ENCODE data around the gene HEY2.

The HEY2 gene

GRCh38 chr6:125791820-125792165 lies 42.4 kb downstream of the HEY2 start:
- DNase-seq (ENCODE audit: low read depth) = no peak
- TF ChIP-seq CTCF (conservative IDR thresholded peaks at IDR 0.05; ENCODE audit: low read depth, low read length) = no peak

GRCh38 chr6:125792172-125792571 lies 42.7 kb downstream of the HEY2 start:
- no peak for TF ChIP-seq CTCF (conservative IDR thresholded peaks at IDR 0.05; ENCODE audit: low read depth, low read length)
- DNase-seq (ENCODE audit: low read depth) = no peak
- peak overlapping the region; percentile 86 for H3K4me3 ChIP-seq (ENCODE audit: low read length)

More at GRCh38 chr6:125791820-125792165, 42.4 kb downstream of the HEY2 start:
- H3K4me3 ChIP-seq (ENCODE audit: low read length) = peak overlapping the region; percentile 86

GRCh38 chr6:125792680-125793079 lies 43.2 kb downstream of the HEY2 start:
- peak overlapping the region; percentile 86 for H3K4me3 ChIP-seq (ENCODE audit: low read length)
- TF ChIP-seq CTCF (conservative IDR thresholded peaks at IDR 0.05; ENCODE audit: low read depth, low read length) = no peak
- DNase-seq (ENCODE audit: low read depth) = no peak

- no peak for TF ChIP-seq CTCF (conservative IDR thresholded peaks at IDR 0.05; ENCODE audit: low read depth, low read length)
- peak overlapping the region; percentile 3 for H3K4me3 ChIP-seq (ENCODE audit: low read length)
- DNase-seq (ENCODE audit: low read depth) = no peak
These were observed 43.8 kb downstream of the HEY2 start for GRCh38 chr6:125793280-125793679.

GRCh38 chr6:125793863-125794262 lies 44.4 kb downstream of the HEY2 start:
- TF ChIP-seq CTCF (conservative IDR thresholded peaks at IDR 0.05; ENCODE audit: low read depth, low read length) = no peak
- peak overlapping the region; percentile 10 for H3K4me3 ChIP-seq (ENCODE audit: low read length)
- no peak for DNase-seq (ENCODE audit: low read depth)

- TF ChIP-seq CTCF (conservative IDR thresholded peaks at IDR 0.05; ENCODE audit: low read depth, low read length) = no peak
- no peak for DNase-seq (ENCODE audit: low read depth)
- H3K4me3 ChIP-seq (ENCODE audit: low read length) = no peak overlapping the region
These were observed 45.1 kb downstream of the HEY2 start for GRCh38 chr6:125794342-125795137.

GRCh38 chr6:125795301-125795700 lies 45.9 kb downstream of the HEY2 start:
- no peak overlapping the region for H3K4me3 ChIP-seq (ENCODE audit: low read length)
- no peak for DNase-seq (ENCODE audit: low read depth)
- no peak for TF ChIP-seq CTCF (conservative IDR thresholded peaks at IDR 0.05; ENCODE audit: low read depth, low read length)

All from retinal pigment epithelial cell (primary cell).